ENCODE data around the gene SIRPB2.

SIRPB2 gene

DNA sequence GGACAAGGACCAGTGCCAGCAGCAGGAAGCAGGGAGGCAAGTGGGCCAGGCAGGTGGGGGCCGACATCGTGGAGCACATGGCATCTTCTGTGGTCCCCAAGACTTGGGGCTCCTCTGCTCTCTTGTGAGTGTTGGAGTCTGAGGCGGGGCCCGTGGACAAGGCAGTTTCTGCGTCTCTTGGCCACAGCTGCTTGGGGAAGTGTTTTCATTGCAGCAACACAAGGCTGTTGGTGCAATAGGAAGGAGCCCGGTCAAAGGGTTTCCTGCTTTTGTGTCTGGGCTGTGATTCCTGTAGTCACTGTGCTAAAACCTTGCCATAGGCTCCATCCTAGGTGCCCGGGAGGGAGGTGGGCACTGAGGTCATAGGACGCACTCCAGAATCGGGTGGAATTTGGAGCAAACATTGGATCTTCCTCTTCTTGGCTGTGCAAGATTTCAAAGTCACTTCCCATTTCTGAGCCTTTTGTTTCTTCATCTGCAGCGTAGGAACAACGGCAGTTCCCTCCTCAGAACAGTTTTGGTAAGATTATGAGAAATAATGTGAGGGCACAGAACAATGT lies at the start of gene SIRPB2:
SIRPB2 (minus strand) TSS at position 140 of the 560 bp plus-strand sequence; CDS start at position 79, 61 bp downstream.
- in situ Hi-C loops (cut with HindIII; ENCODE audit: low pct_unique_long_range_greater_than_20kb, low sequenced_read_pairs) = no loop called here
- no peak for TF ChIP-seq JUND (IDR thresholded peaks at IDR 0.05; ENCODE audit: low read depth)
- no peak for DNase-seq (ENCODE audit: low read depth in 1 of 2, low spot score in 1 of 2)

DNA sequence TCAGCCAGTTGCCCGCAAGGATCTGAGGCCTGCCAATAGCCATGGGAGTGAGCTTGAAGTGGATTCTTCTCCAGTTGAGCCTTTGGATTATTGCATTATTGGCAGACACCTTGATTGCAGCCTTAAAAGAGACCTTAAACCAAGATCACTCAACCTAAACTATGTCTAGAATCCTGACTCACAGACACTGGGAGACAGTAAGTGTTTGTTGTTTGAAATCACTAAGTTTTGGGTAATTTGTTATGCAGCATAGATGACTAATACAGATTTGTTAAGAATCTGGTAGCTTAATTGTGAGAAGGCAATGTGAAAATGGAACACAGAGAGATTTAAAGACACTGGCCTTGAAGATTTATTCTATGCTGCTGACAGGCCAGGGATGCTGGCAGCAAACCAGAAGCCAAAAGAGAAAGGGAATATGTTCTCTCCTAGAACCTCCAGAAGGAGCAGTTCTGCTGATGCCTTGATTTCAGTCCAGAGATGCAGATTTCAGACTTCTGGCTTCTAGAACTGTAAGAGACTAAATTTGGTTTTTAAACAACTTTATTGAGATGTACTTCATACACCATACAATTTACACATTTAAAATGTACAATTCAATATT lies 48.7 kb upstream of the SIRPB2 start:
- no peak for DNase-seq (ENCODE audit: low read depth in 1 of 2, low spot score in 1 of 2)
- in situ Hi-C loops (cut with HindIII; ENCODE audit: low pct_unique_long_range_greater_than_20kb, low sequenced_read_pairs) = no loop called here

DNA sequence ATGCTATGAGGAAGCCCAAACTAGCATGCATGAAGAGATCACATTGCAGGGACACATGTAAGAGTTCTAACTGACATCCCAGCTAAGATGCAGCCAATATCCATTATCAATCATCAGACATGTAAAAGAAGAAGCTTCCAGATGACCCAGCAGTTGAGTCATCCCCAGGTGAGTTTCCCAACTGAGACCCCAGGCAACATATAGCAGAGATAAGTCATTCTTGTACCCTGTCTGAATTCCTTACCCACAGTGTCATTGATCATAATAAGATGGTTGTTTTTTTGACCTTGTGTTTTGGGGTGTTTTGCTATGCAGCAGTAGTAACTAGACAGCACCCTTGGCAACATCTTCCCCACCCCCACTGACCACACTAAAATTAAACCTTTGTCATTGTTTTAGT lies 47.4 kb upstream of the SIRPB2 start:
- in situ Hi-C loops (cut with HindIII; ENCODE audit: low pct_unique_long_range_greater_than_20kb, low sequenced_read_pairs) = no loop called here
- TF ChIP-seq JUND (IDR thresholded peaks at IDR 0.05; ENCODE audit: low read depth) = no peak
- no peak for DNase-seq (ENCODE audit: low read depth in 1 of 2, low spot score in 1 of 2)

More for the DNA sequence above, 48.7 kb upstream of the SIRPB2 start:
- no peak for TF ChIP-seq JUND (IDR thresholded peaks at IDR 0.05; ENCODE audit: low read depth)

DNA sequence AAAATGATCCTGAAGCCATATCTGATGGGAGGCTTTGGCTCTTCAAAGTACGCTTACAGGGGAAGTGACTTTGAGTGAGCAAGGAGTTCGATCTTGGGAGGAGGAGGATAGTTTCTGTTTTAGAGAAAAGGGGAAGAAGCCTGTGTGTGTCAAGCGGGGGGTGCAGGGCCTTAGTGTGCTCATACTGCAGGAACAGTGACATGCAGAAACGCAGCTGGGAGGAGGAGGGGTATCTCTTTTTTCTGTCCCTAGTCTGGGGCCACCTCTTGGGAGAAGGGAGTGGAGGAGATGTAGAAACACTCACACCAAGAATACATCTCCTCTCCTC lies 46.5 kb upstream of the SIRPB2 start:
- TF ChIP-seq JUND (IDR thresholded peaks at IDR 0.05; ENCODE audit: low read depth) = no peak
- DNase-seq (ENCODE audit: low read depth in 1 of 2, low spot score in 1 of 2) = no peak
- in situ Hi-C loops (cut with HindIII; ENCODE audit: low pct_unique_long_range_greater_than_20kb, low sequenced_read_pairs) = no loop called here

DNA sequence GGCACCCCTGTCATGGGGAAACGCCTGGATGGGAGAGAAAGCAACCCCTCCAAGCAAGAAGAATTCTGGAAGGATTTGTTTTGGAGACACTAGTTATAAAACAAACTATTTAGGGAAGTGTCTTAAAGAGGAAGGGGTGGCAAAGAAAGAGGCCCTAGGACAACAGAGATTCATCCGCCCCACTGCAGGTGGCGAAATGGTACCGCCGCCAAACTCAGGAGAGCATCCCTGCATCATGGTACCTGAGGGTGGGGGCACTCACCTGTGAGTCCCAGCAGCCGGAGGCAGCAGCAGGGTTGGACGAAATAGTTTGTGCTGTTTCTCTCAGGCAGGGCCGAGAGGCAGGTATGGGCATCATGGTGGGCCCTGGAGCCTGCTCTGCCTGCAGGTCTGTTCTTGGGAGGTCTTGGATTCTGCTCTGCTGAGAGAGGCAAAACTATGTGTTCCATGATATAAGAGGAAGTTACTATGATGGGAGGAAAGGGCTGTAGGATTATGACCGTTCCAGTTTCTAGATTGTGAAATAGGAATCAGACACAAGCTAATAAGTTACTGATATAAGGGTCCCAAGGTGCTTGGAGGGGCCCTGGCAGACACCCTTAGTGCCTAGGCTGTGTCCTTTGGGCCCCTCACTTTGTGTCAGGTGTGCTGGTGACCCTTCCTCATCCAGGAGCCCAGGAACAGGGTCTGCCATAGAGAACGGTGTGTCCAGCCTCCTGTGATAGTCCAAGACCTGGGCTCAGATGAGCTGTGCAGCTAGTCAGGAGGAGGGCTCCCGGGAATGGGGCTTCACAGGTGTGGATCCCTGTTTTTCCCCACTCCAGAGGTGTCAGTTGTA lies 45.9 kb upstream of the SIRPB2 start:
- DNase-seq (ENCODE audit: low read depth in 1 of 2, low spot score in 1 of 2) = no peak
- TF ChIP-seq JUND (IDR thresholded peaks at IDR 0.05; ENCODE audit: low read depth) = no peak
- in situ Hi-C loops (cut with HindIII; ENCODE audit: low pct_unique_long_range_greater_than_20kb, low sequenced_read_pairs) = no loop called here

DNA sequence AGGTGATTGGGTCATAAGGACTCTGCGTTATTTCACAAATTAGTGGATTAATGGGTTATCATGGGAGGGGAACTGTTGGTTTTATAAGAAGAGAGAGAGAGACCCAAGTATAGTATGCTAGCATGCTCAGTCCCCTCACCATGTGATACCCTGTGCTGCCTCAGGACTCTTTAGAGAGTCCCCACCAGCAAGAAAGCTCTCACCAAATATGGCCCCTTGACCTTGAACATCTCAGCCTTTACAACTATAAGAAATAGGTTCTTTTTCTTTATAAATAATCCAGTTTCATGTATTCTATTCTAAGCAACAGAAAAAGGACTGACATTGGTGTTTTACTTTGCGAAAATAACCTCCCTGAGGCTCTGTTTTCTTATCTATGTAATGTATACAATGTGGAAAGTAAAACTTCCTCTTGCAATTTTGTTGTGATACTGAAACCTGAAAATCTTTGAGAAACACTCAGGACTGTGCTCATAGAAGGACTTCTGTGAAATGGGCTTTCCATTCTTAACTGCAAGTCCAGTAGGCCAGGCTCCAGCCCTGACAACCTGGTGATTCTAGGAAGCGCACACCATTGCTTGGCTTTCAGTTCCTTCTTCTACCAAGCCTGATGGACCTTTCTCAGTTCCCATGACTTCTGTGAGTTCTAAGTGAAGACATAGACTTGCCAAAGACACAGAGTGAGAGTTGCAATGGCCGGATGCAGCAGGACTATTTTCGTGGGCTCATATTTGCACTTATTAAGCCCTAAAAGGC lies 44.4 kb upstream of the SIRPB2 start:
- in situ Hi-C loops (cut with HindIII; ENCODE audit: low pct_unique_long_range_greater_than_20kb, low sequenced_read_pairs) = no loop called here
- TF ChIP-seq JUND (IDR thresholded peaks at IDR 0.05; ENCODE audit: low read depth) = no peak
- no peak for DNase-seq (ENCODE audit: low read depth in 1 of 2, low spot score in 1 of 2)

DNA sequence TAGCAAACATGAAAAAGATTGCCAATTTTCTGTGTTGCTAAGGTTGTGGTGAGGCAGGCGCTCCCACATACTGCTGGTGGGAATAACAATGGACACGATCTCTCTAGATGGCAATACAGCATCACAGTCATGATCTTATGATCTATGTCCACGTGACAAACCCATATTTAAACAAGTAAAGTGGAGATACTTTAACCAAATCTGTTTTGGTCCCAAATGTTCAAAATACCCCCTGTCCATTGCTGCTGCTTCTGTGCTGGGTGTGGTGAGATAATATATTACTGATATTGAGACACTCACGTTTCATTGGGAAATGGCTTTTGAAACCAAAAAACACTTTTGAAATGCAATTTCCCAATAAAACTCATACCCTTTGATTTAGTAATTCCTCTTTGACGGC lies 43.3 kb upstream of the SIRPB2 start:
- no peak for DNase-seq (ENCODE audit: low read depth in 1 of 2, low spot score in 1 of 2)

DNA sequence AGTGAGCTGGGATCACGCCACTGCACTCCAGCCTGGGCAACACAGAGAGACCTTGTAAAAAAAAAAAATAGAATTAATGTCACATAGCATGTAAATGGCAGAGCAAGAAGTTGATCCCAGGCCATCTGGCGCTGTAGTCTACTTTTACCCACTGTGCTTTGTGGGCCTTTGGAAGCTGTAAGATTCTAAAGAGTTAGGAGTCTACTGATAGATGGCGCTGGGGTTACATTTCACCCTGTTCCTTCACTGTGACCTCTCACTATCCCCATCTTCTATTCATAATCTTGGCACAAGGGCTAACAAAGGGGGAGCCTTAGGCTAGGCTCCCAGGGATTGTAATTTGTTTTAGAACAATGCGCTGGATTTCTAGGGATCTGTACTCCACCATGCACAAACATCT lies 41.8 kb upstream of the SIRPB2 start:
- TF ChIP-seq JUND (IDR thresholded peaks at IDR 0.05; ENCODE audit: low read depth) = no peak
- no peak for DNase-seq (ENCODE audit: low read depth in 1 of 2, low spot score in 1 of 2)
- in situ Hi-C loops (cut with HindIII; ENCODE audit: low pct_unique_long_range_greater_than_20kb, low sequenced_read_pairs) = no loop called here

More for the DNA sequence above, 43.3 kb upstream of the SIRPB2 start:
- TF ChIP-seq JUND (IDR thresholded peaks at IDR 0.05; ENCODE audit: low read depth) = no peak
- in situ Hi-C loops (cut with HindIII; ENCODE audit: low pct_unique_long_range_greater_than_20kb, low sequenced_read_pairs) = no loop called here

DNA sequence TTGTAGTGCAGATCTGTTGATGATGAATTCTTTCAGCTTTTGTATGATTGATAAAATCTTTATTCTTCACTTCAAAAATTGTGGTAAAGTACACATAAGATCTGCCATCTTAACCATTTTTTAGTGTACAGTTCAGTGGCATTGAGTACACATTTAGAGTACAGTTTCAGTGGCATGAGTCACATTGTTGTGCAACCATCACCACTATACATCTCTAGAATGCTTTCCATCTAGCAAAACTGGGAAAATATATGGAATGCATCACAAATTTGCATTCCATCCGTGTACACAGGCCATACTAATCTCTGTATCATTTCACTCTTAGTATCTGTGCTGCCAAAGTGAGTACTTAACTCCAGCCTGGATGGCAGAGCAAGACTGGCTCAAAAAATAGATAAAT lies 37.6 kb upstream of the SIRPB2 start:
- DNase-seq (ENCODE audit: low read depth in 1 of 2, low spot score in 1 of 2) = no peak
- TF ChIP-seq JUND (IDR thresholded peaks at IDR 0.05; ENCODE audit: low read depth) = no peak
- in situ Hi-C loops (cut with HindIII; ENCODE audit: low pct_unique_long_range_greater_than_20kb, low sequenced_read_pairs) = no loop called here

DNA sequence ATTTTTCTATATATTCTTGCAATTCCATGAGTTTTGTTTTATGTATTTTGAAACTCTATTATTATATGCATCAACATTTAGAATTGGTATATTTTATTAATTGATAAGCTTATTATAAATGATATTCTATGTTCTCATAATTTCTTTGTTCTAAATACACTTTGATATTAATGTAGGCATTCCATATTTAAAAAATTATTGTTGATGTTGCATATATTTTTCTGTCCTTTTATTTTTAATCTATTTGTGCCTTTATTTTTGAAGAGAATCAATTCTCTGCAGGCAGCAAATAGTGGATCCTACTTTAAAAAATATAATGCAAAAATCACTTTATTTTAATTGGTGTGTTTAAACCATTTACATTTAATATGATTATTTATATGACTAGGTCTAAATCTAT lies 36.7 kb upstream of the SIRPB2 start:
- in situ Hi-C loops (cut with HindIII; ENCODE audit: low pct_unique_long_range_greater_than_20kb, low sequenced_read_pairs) = no loop called here
- no peak for TF ChIP-seq JUND (IDR thresholded peaks at IDR 0.05; ENCODE audit: low read depth)
- DNase-seq (ENCODE audit: low read depth in 1 of 2, low spot score in 1 of 2) = no peak

DNA sequence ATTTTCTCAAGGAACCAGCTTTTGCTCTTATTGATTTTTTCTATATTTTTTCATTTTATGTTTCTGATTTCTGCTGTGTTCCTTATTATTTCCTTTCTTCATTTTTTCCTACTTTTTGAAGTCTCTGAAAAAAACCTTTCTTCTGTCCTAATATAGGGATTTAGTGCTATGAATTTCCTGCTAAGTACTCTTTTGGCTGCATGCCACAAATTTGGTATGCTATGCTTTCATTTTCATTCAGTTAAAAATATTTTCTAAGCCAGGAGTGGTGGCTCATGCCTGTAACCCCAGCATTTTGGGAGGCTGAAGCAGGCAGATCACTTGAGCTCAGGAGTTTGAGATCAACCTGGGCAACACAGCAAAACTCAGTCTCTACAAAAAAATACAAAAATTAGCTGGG lies 35.7 kb upstream of the SIRPB2 start:
- in situ Hi-C loops (cut with HindIII; ENCODE audit: low pct_unique_long_range_greater_than_20kb, low sequenced_read_pairs) = no loop called here
- DNase-seq (ENCODE audit: low read depth in 1 of 2, low spot score in 1 of 2) = no peak
- no peak for TF ChIP-seq JUND (IDR thresholded peaks at IDR 0.05; ENCODE audit: low read depth)

DNA sequence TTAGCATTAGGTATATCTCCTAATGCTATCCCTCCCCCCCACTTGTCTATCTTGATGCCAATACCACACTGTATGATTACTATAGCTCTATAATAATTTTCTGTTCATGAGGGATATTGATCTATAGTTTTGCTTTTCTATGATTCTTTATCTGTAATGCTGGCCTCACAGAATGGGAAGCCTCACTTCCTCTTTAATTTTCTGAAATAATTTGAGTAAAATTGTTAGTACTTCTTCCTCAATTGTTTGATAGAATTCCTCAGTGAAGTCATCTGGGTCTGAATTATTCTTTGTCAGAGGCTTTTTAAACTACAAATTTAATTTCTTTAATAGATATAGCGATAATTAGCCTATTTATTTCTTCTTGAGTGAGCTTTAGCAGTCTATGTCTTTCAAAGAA lies 35.1 kb upstream of the SIRPB2 start:
- TF ChIP-seq JUND (IDR thresholded peaks at IDR 0.05; ENCODE audit: low read depth) = no peak
- in situ Hi-C loops (cut with HindIII; ENCODE audit: low pct_unique_long_range_greater_than_20kb, low sequenced_read_pairs) = no loop called here
- no peak for DNase-seq (ENCODE audit: low read depth in 1 of 2, low spot score in 1 of 2)

DNA sequence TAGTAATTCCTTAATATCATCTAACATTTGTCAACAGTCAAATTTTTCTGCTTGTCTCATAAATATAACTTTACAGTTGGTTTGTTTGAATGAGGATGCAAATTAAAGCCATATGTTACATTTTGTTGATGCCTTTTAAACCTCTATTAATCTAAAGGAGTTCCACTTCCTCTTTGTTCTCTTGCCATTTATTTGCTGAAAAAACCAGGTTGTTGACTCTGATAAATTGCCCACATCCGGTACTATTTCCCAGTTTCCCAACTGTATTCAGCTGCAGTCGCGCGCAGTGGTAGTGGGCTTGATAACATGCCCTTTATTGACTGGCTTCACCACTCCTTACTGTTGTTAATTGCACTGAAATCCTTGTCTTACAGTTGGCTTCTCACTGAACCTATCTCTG lies 32.8 kb upstream of the SIRPB2 start:
- DNase-seq (ENCODE audit: low read depth in 1 of 2, low spot score in 1 of 2) = no peak
- no peak for TF ChIP-seq JUND (IDR thresholded peaks at IDR 0.05; ENCODE audit: low read depth)
- in situ Hi-C loops (cut with HindIII; ENCODE audit: low pct_unique_long_range_greater_than_20kb, low sequenced_read_pairs) = no loop called here

Measured in T47D (cell line).